Fibroblast of pulmonary artery (primary cell): Measurements from ENCODE around the gene ADARB2.

Source experiments
- DNase-seq: peaks from one replicate; pipeline ENCODE4 v3.0.0-alpha.2; 2010; ENCODE audit warnings: low read depth
- H3K4me3 ChIP-seq: replicated peaks from 2 replicates; pipeline ENCODE4 v1.5.1; 2011; ENCODE audit warnings: low read depth, mild to moderate bottlenecking, control low read depth, low read length, moderate library complexity
- CTCF ChIP-seq: IDR thresholded peaks from 2 replicates; pipeline ENCODE4 v1.5.1; 2011; ENCODE audit warnings: mild to moderate bottlenecking, control low read depth, low read length, inconsistent platforms; ENCODE audit errors: missing control alignments

Gene ADARB2

DNA sequence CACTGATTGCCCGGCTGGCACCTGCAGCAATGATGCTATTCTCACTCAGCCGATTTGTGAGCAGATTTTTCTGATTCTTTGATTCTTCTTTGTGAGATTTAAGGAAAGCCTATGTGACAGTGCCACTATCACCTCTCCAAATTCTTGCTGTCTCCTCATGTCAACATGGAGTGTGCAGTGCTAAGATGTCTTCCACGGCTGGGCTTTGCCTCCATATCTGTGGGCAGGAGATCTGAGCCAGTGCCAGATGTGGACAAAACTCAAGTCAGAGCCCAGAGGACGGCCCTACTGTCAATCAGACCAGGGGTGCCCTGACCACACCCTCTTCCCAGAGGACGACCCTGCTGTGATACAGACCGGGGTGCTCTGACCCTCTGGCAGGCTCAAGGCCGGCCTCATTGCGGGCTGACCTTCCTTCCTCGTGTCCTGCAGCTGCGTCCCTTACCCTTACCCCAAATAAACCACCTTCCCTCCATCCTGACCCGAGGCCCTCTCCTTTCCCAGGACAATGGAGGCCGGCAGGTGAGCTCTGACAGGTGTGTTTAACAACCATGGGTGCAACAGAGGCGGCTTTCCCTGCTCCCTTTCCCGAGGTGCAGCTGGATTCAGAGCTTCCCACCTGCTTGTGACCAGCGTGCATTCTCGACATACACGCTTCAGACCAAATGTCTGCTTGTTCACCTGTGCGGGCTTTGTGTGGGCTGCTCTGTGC lies 221.4 kb downstream of the ADARB2 start:
- TF ChIP-seq CTCF, result no peak
- DNase-seq, result no peak
- no peak overlapping the region for H3K4me3 ChIP-seq

DNA sequence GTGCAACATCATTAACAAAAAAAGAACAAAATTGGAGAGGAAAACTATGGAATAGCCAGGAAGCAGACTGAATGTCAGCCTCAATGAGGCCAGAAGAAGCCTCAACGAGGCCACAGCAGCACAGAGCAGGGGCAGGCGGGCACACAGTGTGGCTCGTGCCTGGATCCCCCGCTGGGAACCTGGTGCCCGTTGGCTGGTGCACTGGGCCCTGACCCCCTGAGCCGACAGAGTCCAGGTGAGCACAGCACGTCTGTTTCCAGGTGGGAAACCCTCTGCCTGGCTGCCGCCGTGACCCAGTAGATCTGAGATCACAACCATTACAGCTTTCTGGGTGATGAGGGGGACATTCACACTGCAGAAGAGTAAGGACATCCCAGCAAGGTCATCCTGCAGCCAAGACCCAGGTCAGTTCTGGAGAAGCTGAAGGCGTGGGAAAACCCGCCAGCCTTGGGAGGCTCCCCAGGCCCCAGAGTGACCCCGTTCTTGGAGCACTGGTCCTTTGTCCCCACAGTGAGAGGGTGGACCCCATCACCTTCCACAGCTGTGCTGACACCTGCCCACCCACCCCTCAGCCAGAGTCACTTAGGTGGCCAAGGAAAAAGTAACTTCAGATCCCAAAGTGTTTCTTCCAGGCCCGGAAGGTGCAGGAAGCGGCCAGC lies 222.1 kb downstream of the ADARB2 start:
- no peak overlapping the region for H3K4me3 ChIP-seq
- DNase-seq, result no peak
- TF ChIP-seq CTCF, result no peak

DNA sequence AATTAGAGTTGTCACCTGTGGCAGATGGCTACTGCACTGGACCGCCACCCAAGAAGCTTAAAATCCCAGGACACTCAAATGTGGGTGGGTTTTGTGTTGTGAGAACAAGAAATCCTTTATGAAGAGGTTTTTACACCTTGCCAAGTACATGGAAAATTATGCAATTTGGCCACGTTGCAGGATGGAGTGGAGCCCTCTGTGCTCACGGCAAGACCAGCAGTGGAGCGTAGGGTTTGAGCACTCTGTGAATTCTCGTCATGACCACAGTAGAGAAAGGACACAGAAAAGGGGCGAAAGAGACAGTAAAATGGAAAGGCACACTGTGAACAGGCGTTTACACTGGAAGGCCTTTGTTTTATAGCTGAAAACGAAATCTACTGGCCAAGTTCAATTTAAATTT lies 222.6 kb downstream of the ADARB2 start:
- no peak for TF ChIP-seq CTCF
- no peak for DNase-seq
- no peak overlapping the region for H3K4me3 ChIP-seq

DNA sequence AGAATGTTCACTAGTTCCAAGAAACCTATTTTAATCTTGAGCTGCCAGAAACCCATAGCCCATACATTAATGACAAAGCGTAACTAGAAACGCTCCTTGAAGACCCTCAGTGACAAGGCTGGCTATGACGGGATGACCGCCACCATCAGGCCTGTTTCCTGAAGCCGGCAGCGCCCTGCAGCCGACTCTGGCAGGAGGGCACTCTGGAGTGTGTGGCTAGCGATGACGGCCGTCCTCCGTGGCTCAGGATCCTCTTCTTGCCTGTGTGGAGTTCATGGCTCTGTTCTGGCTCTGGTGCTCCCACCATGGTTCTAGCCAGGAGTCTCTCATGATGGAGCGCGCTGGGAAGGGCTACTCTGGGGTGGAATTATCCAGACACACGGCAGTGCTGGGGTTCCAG lies 224.1 kb downstream of the ADARB2 start:
- DNase-seq, result no peak
- H3K4me3 ChIP-seq, result no peak overlapping the region
- no peak for TF ChIP-seq CTCF

DNA sequence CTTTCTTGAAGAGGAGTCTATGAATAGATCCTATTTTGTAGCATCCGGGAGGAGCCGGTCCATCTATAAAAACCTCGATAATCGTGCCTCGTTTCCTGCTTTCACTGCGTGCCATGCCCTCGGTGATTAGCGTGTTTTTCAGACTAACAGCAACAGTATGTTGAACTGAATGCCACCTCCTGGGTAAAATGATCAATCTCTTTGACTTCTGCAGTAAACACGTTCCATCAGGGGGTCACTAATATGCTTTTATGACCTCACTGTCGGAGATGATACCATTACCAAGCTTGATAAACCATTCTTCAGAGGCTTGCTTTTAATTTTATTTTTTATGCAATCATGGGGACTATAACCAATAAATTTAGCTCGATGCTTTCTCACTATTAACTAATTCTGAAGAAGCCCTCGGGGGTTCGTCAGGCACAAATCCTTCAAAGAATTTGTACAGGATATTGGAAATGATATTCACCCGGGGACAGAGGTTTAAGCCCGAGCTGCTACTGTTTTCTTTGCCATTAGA lies 228.3 kb downstream of the ADARB2 start:
- no peak for TF ChIP-seq CTCF
- no peak overlapping the region for H3K4me3 ChIP-seq
- DNase-seq, result no peak

- H3K4me3 ChIP-seq, result no peak overlapping the region
- no peak for TF ChIP-seq CTCF
- DNase-seq, result no peak
These were observed 229.2 kb downstream of the ADARB2 start for GRCh38 chr10:1508096-1508495.

GRCh38 chr10:1507436-1507835 lies 229.9 kb downstream of the ADARB2 start:
- TF ChIP-seq CTCF, result no peak
- H3K4me3 ChIP-seq, result no peak overlapping the region
- no peak for DNase-seq
